ENCODE results near the gene CCDC188.
"Not testable (repeated sequence)": the region's sequence is repeated elsewhere in the genome, so short reads cannot be mapped to it uniquely, and the experiment has no call there.

Gene CCDC188

GRCh38 chr22:20165913-20166312 lies 15.1 kb upstream of the CCDC188 start:
- ATAC-seq (ENCODE audit: insufficient read depth, low read depth) (no peak), DNase-seq (no peak)
- Histone ChIP-seq H3K9ac (ENCODE audit: low read depth, low read length) (no peak overlapping the region), H4K20me1 (ENCODE audit: insufficient read depth, low read length) (no peaks in the 10 kb centered on the region), H3K79me2 (ENCODE audit: insufficient read depth, low read length) (no peaks in the 10 kb centered on the region), H3K4me3 (ENCODE audit: low read depth in 1 of 2, low read length in 2 of 2) (no peak overlapping the region), H2AFZ (ENCODE audit: low read depth, low read length) (no peak overlapping the region), H3K27ac (ENCODE audit: low read length) (no peak overlapping the region), H3K9me3 (ENCODE audit: insufficient read depth, low read length, severe bottlenecking) (no peaks in the 10 kb centered on the region), H3K36me3 (ENCODE audit: insufficient read depth, low read length) (no peaks in the 10 kb centered on the region), H3K4me2 (ENCODE audit: insufficient read depth, low read length) (no peak overlapping the region), H3K4me1 (ENCODE audit: insufficient read depth, low read length) (no peaks in the 10 kb centered on the region), H3K27me3 (ENCODE audit: insufficient read depth, low read length, poor library complexity) (no peaks in the 10 kb centered on the region)
- TF ChIP-seq CTCF (IDR thresholded peaks at IDR 0.05; ENCODE audit: borderline replicate concordance, extremely low read depth, low read length, poor library complexity, severe bottlenecking) (no peak), EZH2 (IDR thresholded peaks at IDR 0.05; ENCODE audit: borderline replicate concordance, low read depth, low read length, severe bottlenecking) (no peak)

GRCh38 chr22:20165421-20165820 lies 14.6 kb upstream of the CCDC188 start:
- no peak for TF ChIP-seq EZH2 (IDR thresholded peaks at IDR 0.05; ENCODE audit: borderline replicate concordance, low read depth, low read length, severe bottlenecking)
- no peak for TF ChIP-seq CTCF (IDR thresholded peaks at IDR 0.05; ENCODE audit: borderline replicate concordance, extremely low read depth, low read length, poor library complexity, severe bottlenecking)
- DNase-seq = no peak
- no peaks in the 10 kb centered on the region for H3K27me3 ChIP-seq (ENCODE audit: insufficient read depth, low read length, poor library complexity)

GRCh38 chr22:20164863-20165262 lies 14.0 kb upstream of the CCDC188 start:
- no peaks in the 10 kb centered on the region for H3K36me3 ChIP-seq (ENCODE audit: insufficient read depth, low read length)
- no peak overlapping the region for H3K4me3 ChIP-seq (ENCODE audit: low read depth in 1 of 2, low read length in 2 of 2)
- H3K9ac ChIP-seq (ENCODE audit: low read depth, low read length) = no peak overlapping the region
- no peaks in the 10 kb centered on the region for H3K4me1 ChIP-seq (ENCODE audit: insufficient read depth, low read length)
- H2AFZ ChIP-seq (ENCODE audit: low read depth, low read length) = no peak overlapping the region
- no peak for DNase-seq
- H4K20me1 ChIP-seq (ENCODE audit: insufficient read depth, low read length) = no peaks in the 10 kb centered on the region
- H3K27me3 ChIP-seq (ENCODE audit: insufficient read depth, low read length, poor library complexity) = no peaks in the 10 kb centered on the region
- no peak for TF ChIP-seq EZH2 (IDR thresholded peaks at IDR 0.05; ENCODE audit: borderline replicate concordance, low read depth, low read length, severe bottlenecking)
- no peak for TF ChIP-seq CTCF (IDR thresholded peaks at IDR 0.05; ENCODE audit: borderline replicate concordance, extremely low read depth, low read length, poor library complexity, severe bottlenecking)
- no peak overlapping the region for H3K4me2 ChIP-seq (ENCODE audit: insufficient read depth, low read length)
- ATAC-seq (ENCODE audit: insufficient read depth, low read depth) = no peak
- H3K9me3 ChIP-seq (ENCODE audit: insufficient read depth, low read length, severe bottlenecking) = no peaks in the 10 kb centered on the region
- no peaks in the 10 kb centered on the region for H3K79me2 ChIP-seq (ENCODE audit: insufficient read depth, low read length)
- no peak overlapping the region for H3K27ac ChIP-seq (ENCODE audit: low read length)

More at GRCh38 chr22:20165421-20165820, 14.6 kb upstream of the CCDC188 start:
- Histone ChIP-seq H3K79me2 (ENCODE audit: insufficient read depth, low read length) (no peaks in the 10 kb centered on the region), H4K20me1 (ENCODE audit: insufficient read depth, low read length) (no peaks in the 10 kb centered on the region), H3K9ac (ENCODE audit: low read depth, low read length) (no peak overlapping the region), H2AFZ (ENCODE audit: low read depth, low read length) (no peak overlapping the region), H3K4me3 (ENCODE audit: low read depth in 1 of 2, low read length in 2 of 2) (no peak overlapping the region), H3K36me3 (ENCODE audit: insufficient read depth, low read length) (no peaks in the 10 kb centered on the region), H3K4me2 (ENCODE audit: insufficient read depth, low read length) (no peak overlapping the region), H3K4me1 (ENCODE audit: insufficient read depth, low read length) (no peaks in the 10 kb centered on the region), H3K9me3 (ENCODE audit: insufficient read depth, low read length, severe bottlenecking) (no peaks in the 10 kb centered on the region), H3K27ac (ENCODE audit: low read length) (no peak overlapping the region)
- ATAC-seq (ENCODE audit: insufficient read depth, low read depth) = no peak

DNA sequence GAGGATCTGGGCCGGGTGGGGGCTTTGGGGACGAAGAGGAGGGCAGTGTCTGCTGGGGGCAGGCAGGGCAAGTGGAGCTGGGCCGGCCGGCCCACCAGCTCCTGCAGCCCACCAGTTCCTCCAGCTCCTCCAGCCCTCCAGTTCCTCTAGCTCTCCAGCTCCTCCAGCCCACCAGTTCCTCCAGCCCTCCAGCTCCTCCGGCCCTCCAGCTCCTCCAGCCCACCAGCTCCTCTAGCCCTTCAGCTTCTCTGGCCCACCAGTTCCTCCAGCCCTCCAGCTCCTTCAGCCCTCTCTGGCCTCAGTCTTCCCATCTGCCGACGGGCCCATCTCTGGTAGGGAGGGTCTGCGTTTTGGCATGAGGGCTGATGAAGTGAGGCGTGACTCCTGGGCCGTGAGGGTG lies 9.2 kb upstream of the CCDC188 start:
- no peaks in the 10 kb centered on the region for H3K79me2 ChIP-seq (ENCODE audit: insufficient read depth, low read length)
- no peak overlapping the region for H3K4me2 ChIP-seq (ENCODE audit: insufficient read depth, low read length)
- H2AFZ ChIP-seq (ENCODE audit: low read depth, low read length) = no peak overlapping the region
- ATAC-seq (ENCODE audit: insufficient read depth, low read depth) = no peak
- H3K36me3 ChIP-seq (ENCODE audit: insufficient read depth, low read length) = no peaks in the 10 kb centered on the region
- DNase-seq = no peak
- TF ChIP-seq EZH2 (IDR thresholded peaks at IDR 0.05; ENCODE audit: borderline replicate concordance, low read depth, low read length, severe bottlenecking) (no peak), CTCF (IDR thresholded peaks at IDR 0.05; ENCODE audit: borderline replicate concordance, extremely low read depth, low read length, poor library complexity, severe bottlenecking) (no peak)
- peaks cover 5% of the 10 kb centered on the region; the same call in 1 of the 2 replicates for H4K20me1 ChIP-seq (ENCODE audit: insufficient read depth, low read length)
- H3K9me3 ChIP-seq (ENCODE audit: insufficient read depth, low read length, severe bottlenecking) = no peaks in the 10 kb centered on the region
- H3K4me3 ChIP-seq (ENCODE audit: low read depth in 1 of 2, low read length in 2 of 2) = no peak overlapping the region
- H3K27me3 ChIP-seq (ENCODE audit: insufficient read depth, low read length, poor library complexity) = no peaks in the 10 kb centered on the region
- H3K27ac ChIP-seq (ENCODE audit: low read length) = no peak overlapping the region
- no peak overlapping the region for H3K9ac ChIP-seq (ENCODE audit: low read depth, low read length)
- peaks cover 10% of the 10 kb centered on the region for H3K4me1 ChIP-seq (ENCODE audit: insufficient read depth, low read length)

GRCh38 chr22:20159531-20159930 lies 8.7 kb upstream of the CCDC188 start:
- peaks cover 10% of the 10 kb centered on the region for H3K4me1 ChIP-seq (ENCODE audit: insufficient read depth, low read length)
- DNase-seq; H3K9me3 ChIP-seq (ENCODE audit: insufficient read depth, low read length, severe bottlenecking); ATAC-seq (ENCODE audit: insufficient read depth, low read depth); H3K4me2 ChIP-seq (ENCODE audit: insufficient read depth, low read length); H2AFZ ChIP-seq (ENCODE audit: low read depth, low read length); H3K27ac ChIP-seq (ENCODE audit: low read length); H3K36me3 ChIP-seq (ENCODE audit: insufficient read depth, low read length); H3K4me3 ChIP-seq (ENCODE audit: low read depth in 1 of 2, low read length in 2 of 2); H3K27me3 ChIP-seq (ENCODE audit: insufficient read depth, low read length, poor library complexity); H3K9ac ChIP-seq (ENCODE audit: low read depth, low read length); H3K79me2 ChIP-seq (ENCODE audit: insufficient read depth, low read length); H4K20me1 ChIP-seq (ENCODE audit: insufficient read depth, low read length): not testable (repeated sequence)
